H1 (cell line): ENCODE results near the gene ADCY9.

ENCODE experiments used
- CBX5 ChIP-seq: fragments of 300-800, 300-1000 bp; sonication (generic); IDR thresholded peaks from 2 replicates; pipeline ENCODE4 v1.7.1; 2016; ENCODE audit warnings: antibody characterized with exemption, low read length, low read depth
- CEBPB ChIP-seq: IDR thresholded peaks from 2 replicates; pipeline ENCODE4 v1.6.1; 2012; ENCODE audit warnings: low read depth, low read length
- CREB1 ChIP-seq: IDR thresholded peaks from 2 replicates; pipeline ENCODE4 v1.6.1; 2012; ENCODE audit warnings: inconsistent platforms
- CTCF ChIP-seq, 3 experiments: IDR thresholded peaks; 1 replicate in 2 of 3; 2 replicates in 1 of 3; pipeline versions ENCODE4 v1.5.1 to v1.6.1; 2011; ENCODE audit warnings: low read length in 3 of 3, mild to moderate bottlenecking in 3 of 3, inconsistent platforms in 2 of 3, low read depth in 1 of 3, moderate library complexity in 1 of 3; ENCODE audit not compliant: insufficient read depth in 1 of 3; ENCODE audit errors: control extremely low read depth in 1 of 3
- EGR1 ChIP-seq: IDR thresholded peaks from 2 replicates; pipeline ENCODE4 v1.6.1; 2011; ENCODE audit warnings: low read depth, low read length, borderline replicate concordance
- EP300 ChIP-seq, 2 experiments: IDR thresholded peaks; 1 replicate in 1 of 2; 2 replicates in 1 of 2; pipeline ENCODE4 v1.6.1; 2011 to 2012; ENCODE audit warnings: low read depth in 2 of 2, low read length in 2 of 2, mild to moderate bottlenecking in 2 of 2, borderline replicate concordance in 1 of 2, inconsistent platforms in 1 of 2, moderate library complexity in 1 of 2
- EZH2 ChIP-seq: fragments of 200-600 bp; sonication (generic); IDR thresholded peaks from 2 replicates; pipeline ENCODE4 v1.7.1; 2012; ENCODE audit warnings: low read depth, mild to moderate bottlenecking, moderate library complexity, low read length, inconsistent platforms; ENCODE audit not compliant: severe bottlenecking
- JUN ChIP-seq: IDR thresholded peaks from 2 replicates; pipeline ENCODE4 v1.6.1; 2011; ENCODE audit warnings: low read depth, mild to moderate bottlenecking, improper control_type of control experiment, low read length
- JUND ChIP-seq: IDR thresholded peaks from 2 replicates; pipeline ENCODE4 v1.6.1; 2011; ENCODE audit warnings: mild to moderate bottlenecking, improper control_type of control experiment, low read length
- POLR2A ChIP-seq, 2 experiments: IDR thresholded peaks; 1 replicate in 1 of 2; 2 replicates in 1 of 2; pipeline ENCODE4 v1.6.1; 2011; ENCODE audit warnings: low read depth in 2 of 2, low read length in 2 of 2, mild to moderate bottlenecking in 2 of 2; ENCODE audit errors: control extremely low read depth in 1 of 2
- SP2 ChIP-seq: IDR thresholded peaks from 2 replicates; pipeline ENCODE4 v1.6.1; 2012; ENCODE audit warnings: mild to moderate bottlenecking, low read length, inconsistent platforms
- YY1 ChIP-seq: IDR thresholded peaks from 2 replicates; pipeline ENCODE4 v1.6.1; 2011; ENCODE audit warnings: low read depth, mild to moderate bottlenecking, low read length

- TF ChIP-seq CBX5: no peak
- no peak for TF ChIP-seq CTCF (IDR thresholded peaks at IDR 0.05; ENCODE audit: control extremely low read depth in 1 of 3, insufficient read depth in 1 of 3, low read depth in 1 of 3, low read length in 3 of 3)
- no peak for TF ChIP-seq CREB1
- no peak for TF ChIP-seq EP300 (IDR thresholded peaks at IDR 0.05; ENCODE audit: borderline replicate concordance in 1 of 2, low read depth in 2 of 2, low read length in 2 of 2)
- no peak for TF ChIP-seq EZH2
- no peak for TF ChIP-seq SP2
- no peak for TF ChIP-seq POLR2A (IDR thresholded peaks at IDR 0.05; ENCODE audit: control extremely low read depth in 1 of 2, low read depth in 2 of 2, low read length in 2 of 2)
- no peak for TF ChIP-seq CEBPB
- no peak for TF ChIP-seq JUN
- no peak for TF ChIP-seq YY1
- TF ChIP-seq JUND: no peak
- no peak for TF ChIP-seq EGR1
These were observed 57.9 kb downstream of the ADCY9 start for GRCh38 chr16:4058386-4058785.
